DMS79 (cell line): Measurements from ENCODE around the gene KIRREL3.

Source experiments
- DNase-seq: peaks from one replicate; lab custom pipeline; 2025; lab: John Stamatoyannopoulos, UW

KIRREL3 gene

DNA sequence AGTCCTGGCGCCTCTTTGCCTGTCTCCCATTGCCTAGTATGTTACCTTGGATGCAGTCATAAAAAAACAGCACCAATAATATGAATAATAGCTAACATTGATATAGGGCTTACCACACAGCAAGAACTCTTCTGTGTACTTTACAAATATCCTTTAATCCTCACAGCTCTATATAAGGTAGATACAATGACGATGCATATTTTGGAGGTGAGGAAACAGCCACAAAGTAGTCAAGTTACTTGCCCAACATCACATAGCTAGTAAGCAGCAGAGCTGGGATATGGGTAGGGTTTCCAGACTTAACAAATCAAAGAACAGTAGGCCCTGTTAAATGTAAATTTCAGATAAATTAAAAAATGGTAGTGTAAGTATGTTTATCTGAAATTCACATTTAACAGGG, 516.3 kb downstream of the KIRREL3 start:
- DNase-seq, result no peak

DNA sequence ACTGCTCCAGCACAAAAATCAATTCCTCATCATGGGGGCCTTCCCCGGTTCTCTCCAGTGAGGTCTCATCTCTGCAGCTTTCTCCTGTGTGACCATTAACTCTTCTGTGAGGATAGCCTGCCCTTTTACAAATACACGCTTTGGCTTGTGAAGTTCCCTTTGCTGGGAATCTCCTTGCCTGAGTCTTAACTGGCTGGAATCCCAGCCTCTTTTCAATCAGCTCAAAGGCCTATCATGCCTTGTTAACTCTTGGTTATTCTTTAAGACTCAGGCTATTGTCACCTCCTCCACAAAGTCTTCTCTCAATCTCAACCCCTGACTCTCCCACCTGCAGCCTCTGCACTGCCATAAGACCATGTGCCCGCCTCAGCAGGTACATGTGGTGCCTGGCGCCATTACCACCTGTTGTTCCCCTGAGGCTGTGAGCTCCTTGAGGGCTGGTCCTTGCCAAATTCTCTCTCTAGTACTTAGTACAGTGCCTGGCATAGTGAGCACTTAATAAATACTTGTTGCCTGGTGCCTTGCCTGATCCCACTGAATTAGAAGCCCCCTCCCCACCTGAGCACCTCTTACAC, 516.9 kb downstream of the KIRREL3 start:
- DNase-seq, result peak; percentile 36

DNA sequence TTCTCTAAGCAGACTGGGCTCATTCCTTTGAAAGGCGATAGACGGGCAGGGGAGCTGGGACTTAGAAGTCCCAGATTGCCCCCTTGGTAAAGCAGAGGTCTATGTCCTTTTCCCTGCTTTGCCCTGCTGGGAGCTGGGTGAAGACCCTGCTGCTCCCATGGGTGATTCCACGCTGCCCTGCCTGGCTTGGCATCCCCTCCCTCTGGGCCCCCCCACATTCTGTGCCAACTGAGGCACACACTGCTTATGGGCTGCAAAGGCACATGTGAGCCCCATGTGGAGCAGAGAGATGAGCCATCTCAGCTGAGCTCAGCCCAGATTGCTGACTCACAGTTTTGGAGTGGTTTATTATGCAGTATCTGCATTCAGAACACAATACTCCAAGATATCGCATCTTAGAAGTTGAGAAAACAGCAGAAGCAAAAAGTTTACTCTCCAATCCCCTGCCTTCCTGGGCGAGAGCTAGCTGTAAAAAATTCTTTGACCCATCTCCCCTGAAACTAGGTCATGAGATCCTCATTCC, 517.9 kb downstream of the KIRREL3 start:
- no peak for DNase-seq

DNA sequence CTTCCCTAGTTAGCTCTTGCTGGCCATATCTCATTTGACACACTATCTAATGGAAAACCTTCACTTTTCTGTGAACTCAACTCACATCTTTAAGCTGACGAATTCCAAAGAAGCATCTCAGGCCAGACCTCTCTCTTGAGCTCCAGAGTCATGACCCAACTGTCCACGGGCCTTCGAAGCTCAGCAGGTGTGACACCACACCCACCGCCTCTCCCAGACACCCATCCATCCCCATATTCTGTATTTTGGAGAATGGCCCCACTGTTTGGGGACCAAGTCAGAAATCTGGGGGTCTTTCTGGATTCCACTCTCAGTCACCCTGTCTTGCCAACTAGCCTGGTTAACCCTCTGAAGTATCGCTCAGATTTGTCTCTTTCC, 519.3 kb downstream of the KIRREL3 start:
- no peak for DNase-seq

DNA sequence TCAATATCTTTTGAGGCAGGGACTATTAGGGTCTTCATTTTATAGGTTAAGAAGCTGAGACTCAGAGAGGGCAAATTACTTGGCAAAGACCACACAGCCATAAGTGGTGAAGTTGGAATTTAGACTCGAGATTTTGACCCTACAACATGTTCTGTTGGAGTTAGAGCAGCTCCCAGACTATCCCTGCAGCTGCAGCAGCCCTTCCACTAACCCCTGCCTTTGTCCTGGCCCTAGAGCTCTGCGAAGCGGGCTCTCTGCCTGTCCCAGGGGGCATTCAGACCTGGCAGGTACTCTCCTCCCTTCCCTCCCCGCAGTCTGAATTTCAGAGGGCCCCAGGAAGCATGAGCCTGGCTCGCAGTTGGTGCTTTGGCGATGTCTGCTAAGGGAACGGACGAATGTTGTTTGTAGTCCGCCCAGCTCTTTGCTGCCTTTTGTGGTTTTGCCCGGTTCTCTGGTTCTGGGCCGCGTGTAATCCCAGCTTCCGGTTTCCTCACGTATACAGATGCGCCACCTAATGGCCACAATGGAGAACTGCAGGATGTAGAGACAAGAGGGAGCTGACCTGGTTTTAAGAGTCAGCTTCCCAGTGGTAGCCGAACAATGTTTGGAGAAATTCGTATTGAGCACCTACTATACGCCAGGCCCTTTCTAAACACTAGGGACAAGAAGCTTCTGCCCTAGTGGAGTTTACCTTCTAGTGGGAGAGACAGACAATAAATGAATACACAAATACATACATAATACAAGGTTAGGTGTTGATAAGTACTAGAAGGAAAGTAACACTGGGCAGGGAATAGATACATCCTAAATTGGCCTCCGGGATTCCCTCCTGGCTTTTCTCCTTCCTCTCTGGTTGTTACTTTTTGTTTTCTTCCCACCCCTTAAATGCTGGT, 519.9 kb downstream of the KIRREL3 start:
- DNase-seq, result peak; percentile 88

DNA sequence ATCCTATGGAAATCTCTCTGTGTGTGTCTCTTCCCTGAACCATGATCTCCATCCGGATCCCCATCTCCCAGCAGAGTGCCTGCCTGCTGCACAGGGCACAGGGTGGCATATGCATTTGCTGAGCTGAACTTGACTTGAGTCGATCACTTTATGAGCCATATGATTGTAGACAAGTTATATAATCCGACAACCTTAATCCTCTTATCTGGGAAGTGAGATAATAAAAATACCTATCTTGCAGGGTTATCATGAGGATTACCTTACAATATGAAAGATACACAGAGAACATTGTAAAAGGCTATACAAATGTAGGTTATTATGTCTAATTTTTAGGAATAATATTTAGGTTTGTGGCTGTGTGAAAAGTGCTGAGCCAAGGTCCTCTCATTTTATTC, 520.6 kb downstream of the KIRREL3 start:
- DNase-seq, result no peak

DNA sequence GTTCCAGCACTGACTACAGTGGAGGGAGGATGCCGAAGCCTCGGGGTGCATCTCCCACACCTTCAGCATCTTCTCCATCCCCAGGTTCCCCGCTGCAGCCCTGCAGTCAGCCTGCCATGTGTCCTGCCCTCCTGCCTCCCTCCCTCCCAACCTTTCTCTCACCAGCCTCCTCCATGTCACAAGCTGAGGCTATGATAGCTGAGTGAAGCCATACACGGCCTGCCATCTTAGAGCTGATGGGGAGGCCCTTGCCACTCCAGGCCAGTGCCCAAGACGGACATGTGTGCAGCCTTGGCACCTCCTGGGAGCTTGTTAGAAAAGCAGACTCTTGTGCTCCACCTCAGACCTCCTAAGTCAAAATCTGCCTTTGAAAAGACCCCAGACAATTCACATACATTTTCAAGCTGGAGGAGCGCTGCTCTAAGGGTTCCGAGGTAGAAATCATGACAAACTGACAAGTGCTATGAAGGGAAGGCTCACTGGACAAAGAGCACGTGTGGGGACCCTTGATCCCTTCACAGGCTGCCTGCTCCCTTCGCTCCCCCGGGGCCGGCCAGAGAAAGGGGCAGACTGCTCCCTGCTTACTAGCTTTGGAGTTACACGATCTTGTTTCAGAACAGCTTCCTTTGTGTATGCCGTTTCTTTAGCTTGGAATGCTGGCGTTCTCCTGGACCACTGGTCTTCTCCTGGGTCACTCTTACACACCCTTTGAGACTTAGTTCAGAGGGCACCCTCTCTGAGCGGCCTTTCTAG, 521.2 kb downstream of the KIRREL3 start:
- no peak for DNase-seq

DNA sequence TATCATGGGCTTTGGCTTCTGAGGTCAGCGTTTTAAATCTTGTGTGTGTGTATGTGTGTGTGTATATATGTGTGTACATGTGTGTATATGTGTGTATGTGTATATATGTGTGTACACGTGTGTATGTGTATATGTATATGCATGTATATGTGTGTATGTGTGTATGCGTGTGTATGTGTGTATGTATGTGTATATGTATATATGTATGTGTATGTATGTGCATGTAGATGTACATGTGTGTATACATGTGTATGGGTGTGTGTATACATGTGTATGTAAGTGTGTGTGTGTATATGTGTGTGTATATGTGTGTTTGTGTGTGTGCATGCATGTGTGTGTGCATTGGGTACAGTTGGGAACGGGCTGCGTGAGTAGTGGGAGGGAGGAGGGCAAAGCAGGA, 522.1 kb downstream of the KIRREL3 start:
- DNase-seq, result no peak

DNA sequence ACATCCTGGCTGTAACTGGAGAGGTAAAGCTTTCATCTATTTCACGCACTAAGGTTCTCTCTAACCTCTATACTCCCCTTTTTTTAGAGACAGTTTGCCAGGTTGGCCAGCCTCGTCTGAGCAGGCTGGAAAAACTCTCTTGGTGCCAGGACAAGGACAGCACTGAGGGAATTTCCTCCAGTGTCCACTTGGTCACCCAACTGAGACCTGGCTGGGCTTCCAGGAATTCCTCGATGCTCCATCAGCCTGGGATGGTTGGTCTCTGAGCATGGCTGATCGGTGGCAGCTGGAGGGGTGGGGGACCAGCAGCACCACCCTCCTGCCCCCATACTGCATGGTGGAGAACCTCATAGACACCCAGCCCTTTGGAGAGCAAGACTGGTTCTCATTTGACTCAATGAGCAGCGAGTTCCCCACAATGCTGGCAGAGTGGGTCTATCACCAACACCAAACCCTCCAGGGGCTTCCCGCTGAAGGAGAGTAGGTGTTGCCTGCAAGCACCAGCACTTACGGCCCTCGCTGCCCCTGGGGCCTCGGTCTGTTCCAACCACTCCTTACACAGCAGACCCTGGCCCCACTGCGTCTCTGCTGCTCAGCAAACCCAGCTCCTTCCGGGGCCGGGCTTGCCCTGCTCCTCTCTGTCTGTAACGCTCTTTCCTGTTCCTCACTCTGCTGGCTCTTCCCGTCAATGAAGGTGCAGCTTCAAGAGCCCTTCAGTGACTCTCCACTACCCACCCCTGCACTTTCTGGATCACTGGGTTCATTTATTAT, 522.9 kb downstream of the KIRREL3 start:
- peak; percentile 24 for DNase-seq

DNA sequence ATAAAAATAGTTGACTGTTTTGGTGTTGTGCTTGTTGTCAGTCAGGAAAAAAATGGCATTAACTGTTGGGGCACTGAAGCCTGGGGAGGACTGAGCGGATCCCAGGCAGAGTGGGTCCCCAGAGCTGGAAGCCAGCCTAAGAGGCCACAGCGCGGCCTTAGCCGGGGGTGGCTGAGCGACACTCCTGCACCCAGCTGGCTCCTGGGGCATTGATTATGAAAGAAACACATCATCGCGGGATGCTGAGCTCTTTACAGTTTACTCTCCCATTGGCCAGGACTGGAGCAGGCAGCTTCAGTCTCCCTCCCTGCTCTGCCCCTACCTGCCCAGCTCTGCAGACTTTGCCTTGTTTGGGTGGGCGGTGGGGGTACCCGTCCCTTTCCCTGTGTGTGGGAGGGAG, 523.6 kb downstream of the KIRREL3 start:
- DNase-seq, result no peak

DNA sequence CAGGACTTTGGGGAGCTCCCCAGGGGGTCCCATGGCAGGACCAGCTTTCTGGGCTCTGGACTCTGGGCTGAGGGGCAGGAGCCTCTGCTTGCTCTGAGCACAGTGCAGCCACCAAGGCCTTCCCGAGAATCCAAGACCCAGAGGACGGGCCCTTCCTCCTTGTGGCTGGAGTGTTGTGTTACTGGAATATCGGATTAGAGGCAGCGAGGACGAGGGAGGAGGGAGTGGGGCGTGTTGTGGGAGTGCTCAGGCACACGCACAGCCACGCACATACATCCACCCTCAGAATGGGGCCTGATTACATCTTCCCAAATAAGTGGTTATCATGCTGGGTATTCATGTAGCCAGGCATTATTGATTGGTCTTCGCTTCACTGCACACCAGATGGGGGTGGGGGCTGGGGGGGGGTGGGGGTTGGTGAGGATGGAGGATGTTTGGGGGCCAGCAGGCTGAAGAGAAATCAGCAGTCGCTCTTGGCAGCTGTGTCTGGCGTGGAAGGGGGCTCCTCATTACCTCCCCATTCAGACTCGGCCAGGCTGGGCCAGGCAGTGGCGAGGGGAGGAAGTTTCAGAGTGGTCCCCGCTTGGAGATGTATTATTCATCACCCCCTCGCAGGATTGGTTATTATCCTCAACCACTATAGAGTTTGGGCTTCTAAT, 524.2 kb downstream of the KIRREL3 start:
- no peak for DNase-seq

DNA sequence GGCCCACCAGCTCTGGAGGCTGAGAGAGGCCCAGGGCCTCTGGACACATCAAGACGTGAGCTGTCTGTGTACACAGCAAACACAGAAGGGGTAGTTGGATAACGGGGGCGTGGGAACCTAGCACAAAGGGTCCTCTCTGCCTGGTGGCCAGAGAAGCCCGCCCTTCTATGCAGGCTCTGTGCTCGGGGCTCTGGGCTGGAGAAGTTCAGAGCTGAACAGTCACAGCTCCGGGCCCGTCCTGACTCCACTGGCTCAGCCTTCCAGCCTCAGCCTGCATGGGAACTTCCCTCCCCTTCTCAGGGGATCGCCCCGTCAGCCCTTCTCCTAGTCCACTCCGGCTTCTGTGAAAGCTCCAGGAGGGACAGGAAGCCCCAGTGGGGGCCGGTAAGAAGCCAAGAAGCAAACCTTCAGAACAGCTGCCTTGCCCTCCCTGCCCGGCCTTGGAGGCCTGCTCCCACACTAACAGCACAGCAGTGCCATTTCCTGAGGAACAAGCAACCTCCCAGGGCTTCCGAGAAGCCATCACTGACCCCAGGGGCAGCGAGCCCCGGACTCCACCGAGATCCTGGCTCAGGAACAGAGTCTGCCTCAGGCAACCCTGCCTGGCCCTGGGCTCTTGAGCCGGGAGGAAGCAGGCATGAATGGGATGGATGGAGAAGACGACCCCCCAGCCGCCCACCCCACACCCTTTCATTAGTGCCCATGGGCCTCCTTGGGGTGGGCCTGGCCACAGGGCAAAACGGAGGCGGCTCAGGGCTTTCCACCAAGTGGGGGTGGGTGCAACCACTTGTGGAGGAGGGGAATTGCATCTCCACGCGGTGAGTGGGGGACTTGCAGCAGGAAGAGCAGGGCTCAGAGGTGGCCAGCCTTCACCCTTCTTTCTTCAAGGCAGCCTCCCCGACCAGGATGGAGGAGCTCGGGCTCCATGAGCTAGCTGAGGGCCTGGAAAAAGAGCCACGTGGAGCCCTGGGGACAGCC, 525.3 kb downstream of the KIRREL3 start:
- DNase-seq, result no peak

DNA sequence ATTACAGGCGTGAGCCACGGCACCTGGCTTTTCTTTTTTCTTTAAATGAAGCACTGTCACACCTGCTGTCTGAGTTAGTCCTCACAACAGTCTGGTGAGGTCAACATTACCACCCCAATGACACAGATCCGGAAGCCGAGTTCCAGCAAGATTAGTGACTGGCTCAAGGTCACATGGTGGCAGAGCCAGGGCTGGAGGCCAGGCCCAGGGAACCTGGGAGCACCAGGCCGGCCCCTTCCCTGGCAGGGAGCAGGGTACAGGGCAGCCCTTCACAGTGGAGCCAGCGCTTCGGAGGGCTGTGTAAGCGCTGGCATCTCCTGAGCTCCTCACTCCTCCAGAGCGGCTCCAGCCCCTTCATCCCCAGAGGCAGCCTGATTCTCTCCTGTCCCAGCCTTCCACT, 526.4 kb downstream of the KIRREL3 start:
- DNase-seq, result no peak

DNA sequence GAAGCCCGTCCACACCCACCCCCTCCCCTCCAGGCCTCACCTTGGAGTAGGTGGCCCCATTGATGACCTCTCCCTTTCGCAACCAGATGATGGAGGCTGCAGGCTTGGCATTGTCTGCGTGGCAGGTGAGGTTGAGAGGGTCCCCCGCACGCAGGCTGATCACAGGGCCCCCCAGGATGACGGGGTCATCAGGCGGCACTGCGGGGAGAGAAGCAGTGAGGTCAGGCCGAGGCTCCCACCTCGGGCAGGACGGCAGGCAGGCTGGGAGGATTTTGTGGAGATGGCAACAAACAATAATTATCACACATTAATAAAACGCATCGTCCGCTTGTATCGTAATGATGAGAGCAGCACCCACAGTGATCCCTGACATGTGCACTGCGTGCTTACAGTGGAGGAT, 527.3 kb downstream of the KIRREL3 start:
- DNase-seq, result no peak

DNA sequence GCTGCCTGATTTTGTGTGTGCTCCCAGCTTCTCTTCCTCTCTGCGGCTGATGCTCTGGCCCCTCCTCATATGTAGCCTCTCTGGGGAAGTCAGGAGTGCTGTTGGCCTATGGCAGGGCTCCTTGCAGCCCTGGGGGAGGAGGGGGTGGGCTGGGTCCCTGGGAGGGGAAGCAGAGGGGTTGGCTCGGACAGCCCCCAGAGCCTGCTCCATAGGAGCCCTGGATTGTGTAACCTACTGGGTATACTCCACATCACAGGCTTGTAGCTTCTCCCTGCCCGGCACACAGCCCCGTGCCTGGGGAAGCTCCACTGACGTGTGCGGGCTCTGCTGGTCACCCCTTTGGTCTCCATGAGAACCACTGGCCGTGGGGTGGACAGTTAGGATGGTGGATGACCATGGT, 531.3 kb downstream of the KIRREL3 start:
- no peak for DNase-seq

DNA sequence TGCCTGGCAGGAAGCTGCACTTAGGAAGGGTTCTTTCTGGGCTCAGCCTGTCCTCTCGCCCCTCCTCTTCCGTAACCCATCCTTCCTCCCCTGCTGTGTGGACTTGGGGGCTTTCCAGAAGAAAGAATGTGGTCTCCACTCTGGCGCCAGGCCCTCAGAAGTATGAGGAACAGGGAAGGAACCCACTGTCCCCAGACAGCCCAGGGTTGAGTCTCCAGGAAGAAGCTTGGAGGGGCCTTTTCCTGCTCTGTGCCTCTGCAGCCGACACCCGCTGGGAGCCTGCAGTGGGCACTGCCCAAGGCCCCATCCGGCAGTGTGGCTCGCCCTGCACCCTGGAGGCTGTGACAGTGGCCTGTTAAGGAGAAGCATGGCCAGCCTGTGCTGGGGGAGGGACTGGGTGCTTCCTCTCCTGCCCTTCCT, 532.5 kb downstream of the KIRREL3 start:
- DNase-seq, result no peak

DNA sequence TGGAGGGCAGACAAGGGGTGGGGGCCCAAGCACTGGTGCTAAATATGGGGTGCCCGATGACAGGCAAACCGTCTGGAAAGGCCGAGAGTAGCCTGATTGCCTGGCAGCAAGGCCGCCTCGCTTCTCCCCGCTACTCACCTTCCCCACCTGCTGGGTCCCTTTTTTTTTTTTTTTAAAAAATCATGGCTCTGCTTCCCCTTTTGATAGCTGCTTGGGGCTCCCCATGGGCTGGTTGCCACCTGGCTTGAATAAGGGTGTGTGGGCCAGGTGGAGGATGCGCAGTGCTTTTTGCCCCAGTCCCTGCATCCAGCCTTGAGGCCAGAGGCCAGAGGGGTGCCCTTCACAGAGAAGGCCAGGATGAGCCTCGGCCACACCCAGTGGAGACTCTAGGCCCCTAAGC, 533.1 kb downstream of the KIRREL3 start:
- DNase-seq, result no peak

DNA sequence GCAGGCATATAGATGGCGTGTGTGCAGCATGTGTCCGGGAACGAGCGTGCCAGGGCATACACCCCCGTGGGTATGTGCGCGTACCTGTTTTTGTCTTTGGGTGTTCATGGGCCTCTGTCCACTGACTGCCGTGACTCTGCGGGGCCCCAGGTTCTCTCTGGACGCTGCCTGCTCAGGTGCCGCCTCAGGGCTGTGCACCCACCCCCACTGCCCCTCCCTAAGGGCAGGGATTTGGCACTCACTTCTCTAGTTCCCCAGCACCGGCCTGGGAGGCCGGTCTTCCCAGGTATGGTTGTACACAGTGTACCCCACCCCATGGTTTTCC, 533.6 kb downstream of the KIRREL3 start:
- no peak for DNase-seq

DNA sequence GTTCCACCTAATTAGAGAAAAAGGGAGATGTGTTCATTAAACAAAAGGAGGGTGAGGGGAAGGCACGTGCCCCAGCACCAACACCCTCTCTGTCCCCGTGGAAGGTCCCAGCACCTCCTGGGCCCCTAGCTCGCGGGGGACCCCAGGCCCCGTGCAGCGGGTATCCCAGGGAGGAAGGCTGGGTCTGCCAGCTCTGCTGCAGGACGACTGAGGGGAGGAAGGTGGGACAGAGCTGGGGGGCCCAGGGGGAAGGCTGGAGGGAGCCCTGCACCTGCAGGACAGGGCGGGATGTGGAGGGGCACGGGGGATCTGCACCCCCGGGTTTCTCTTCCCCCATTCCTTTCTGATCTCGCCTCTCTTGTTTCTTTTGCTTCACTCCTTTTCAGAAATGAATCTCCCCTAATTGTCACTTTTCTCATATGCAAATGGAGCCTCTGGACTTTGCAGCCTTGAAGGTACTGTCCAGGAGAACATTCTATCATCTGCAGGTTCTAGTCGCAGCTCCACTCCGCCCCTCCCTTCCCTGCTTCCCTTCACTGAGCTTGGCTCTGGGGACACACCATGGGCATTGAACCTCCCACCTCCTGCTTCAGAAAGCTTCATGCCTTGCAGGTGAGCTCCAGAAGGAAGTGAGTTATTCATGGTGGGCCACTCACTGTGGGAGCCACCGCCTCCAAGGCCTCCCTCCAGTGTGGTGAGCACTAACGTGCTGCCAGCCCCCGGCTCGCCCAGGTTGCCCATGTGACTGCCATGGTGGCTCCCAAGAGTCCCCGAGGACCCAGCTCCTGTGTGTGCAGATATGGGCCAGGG, 534.1 kb downstream of the KIRREL3 start:
- DNase-seq, result no peak
